Left ventricle myocardium superior (tissue), 1 donor: ENCODE measurements around the gene TMEM115. TPM values are rescaled to one million over a fixed set of nuclear protein-coding genes. Genes with fewer than 3 reads are reported as not detected.

Source experiments
- ATAC-seq: fragments of 200-7000 bp; cut with Tn5 transposase; one replicate; pipeline ENCODE4 v1.9.1; 2020; ENCODE audit warnings: mild to moderate bottlenecking, moderate library complexity
- DNase-seq: peaks from one replicate; pipeline ENCODE4 v3.0.0-alpha.2; 2020
- intact Hi-C: fragments of 100-400 bp; cut with micrococcal nuclease; formaldehyde crosslinking; loops from one replicate; pipeline ENCODE4 v1.11.0; 2022
- total RNA-seq: library from RNA; stranded (reverse); fragmentation: NEBNext Ultra II Directional; extraction: Animal tissue kit (Norgen Biotek cat#: 25700); gene quantifications from one replicate; pipeline ENCODE4 v1.2.1, GENCODE V29; 2021
- donor health status: DM: no; HTN: yes; CAD: no; lungs with severe emphysema.

TMEM115 gene
- total RNA-seq, 1 donor from 2014 or later = 27.4 TPM

- intact Hi-C loops = no loop called here
- DNase-seq = no peak
- no peak for ATAC-seq
Observed at GRCh38 chr3:50355829-50356552, 3.3 kb downstream of the TMEM115 start.

- ATAC-seq (no peak), DNase-seq (no peak)
- intact Hi-C loops = no loop called here
Observed at GRCh38 chr3:50354850-50355249, 4.5 kb downstream of the TMEM115 start.

- intact Hi-C loops = no loop called here
- ATAC-seq (no peak), DNase-seq (no peak)
Observed at GRCh38 chr3:50354186-50354764, 5.0 kb downstream of the TMEM115 start.

GRCh38 chr3:50353245-50354004 lies 5.9 kb downstream of the TMEM115 start:
- intact Hi-C loops = no loop called here
- no peak for ATAC-seq
- no peak for DNase-seq

- intact Hi-C loops = no loop called here
- DNase-seq (no peak), ATAC-seq (no peak)
Observed at GRCh38 chr3:50352781-50353180, 6.5 kb downstream of the TMEM115 start.

- intact Hi-C loops = no loop called here
- no peak for ATAC-seq
- no peak for DNase-seq
Observed at GRCh38 chr3:50351323-50351697, 8.0 kb downstream of the TMEM115 start.

- intact Hi-C loops = no loop called here
- ATAC-seq (peak; percentile 95), DNase-seq (peak; percentile 98)
Observed at GRCh38 chr3:50350527-50351322, 8.6 kb downstream of the TMEM115 start, which contains the start of the genes CYB561D2 and NPRL2. Gene CYB561D2, plus strand, starts transcription at chr3:50350862. Its CDS starts 572 bp downstream, at chr3:50351434. Gene NPRL2, minus strand, starts transcription at chr3:50350775. Its CDS starts 123 bp downstream, at chr3:50350652.

GRCh38 chr3:50350213-50350526 lies 9.2 kb downstream of the TMEM115 start:
- no peak for ATAC-seq
- DNase-seq = no peak
- intact Hi-C loops = no loop called here

- ATAC-seq = no peak
- intact Hi-C loops = loop anchor here (5.0 kb wide), 1 partner anchor 195 kb away; no protein-coding TSS in a partner anchor
- peak; percentile 77 for DNase-seq
Observed at GRCh38 chr3:50347187-50347813, 12.0 kb downstream of the TMEM115 start.

- ATAC-seq (peak; percentile 36), DNase-seq (peak; percentile 87)
- intact Hi-C loops = loop anchor here (5.0 kb wide), 1 partner anchor 197 kb away; no protein-coding TSS in a partner anchor
Observed at GRCh38 chr3:50345586-50346234, 13.6 kb downstream of the TMEM115 start, which contains the start of gene ZMYND10. Gene ZMYND10, minus strand, starts transcription at chr3:50345732. Its CDS starts 153 bp downstream, at chr3:50345579.

- intact Hi-C loops = loop anchor here (5.0 kb wide), 1 partner anchor 197 kb away; no protein-coding TSS in a partner anchor
- no peak for DNase-seq
- ATAC-seq = no peak
Observed at GRCh38 chr3:50345008-50345407, 14.3 kb downstream of the TMEM115 start.

GRCh38 chr3:50342813-50343633 lies 16.3 kb downstream of the TMEM115 start:
- DNase-seq (no peak), ATAC-seq (no peak)
- intact Hi-C loops = no loop called here

GRCh38 chr3:50341996-50342650 lies 17.2 kb downstream of the TMEM115 start:
- DNase-seq = no peak
- intact Hi-C loops = no loop called here

GRCh38 chr3:50341537-50341936 lies 17.8 kb downstream of the TMEM115 start:
- intact Hi-C loops = no loop called here
- DNase-seq (no peak), ATAC-seq (no peak)

More at GRCh38 chr3:50341996-50342650, 17.2 kb downstream of the TMEM115 start:
- ATAC-seq = no peak

GRCh38 chr3:50340448-50341329 lies 18.6 kb downstream of the TMEM115 start, which contains the start of gene RASSF1:
Gene RASSF1, minus strand, starts transcription at chr3:50340836. Its CDS starts 31 bp downstream, at chr3:50340805.
- intact Hi-C loops = no loop called here
- ATAC-seq (peak; percentile 39), DNase-seq (peak; percentile 89)

GRCh38 chr3:50340147-50340447 lies 19.2 kb downstream of the TMEM115 start:
- intact Hi-C loops = no loop called here
- no peak for ATAC-seq
- no peak for DNase-seq
